ENCODE data around the gene RNF14. TPM values are rescaled to one million over a fixed set of nuclear protein-coding genes. Genes with fewer than 3 reads are reported as not detected.

RNF14 gene
- polyA plus RNA-seq, 1 donor from 2014 or later: 82.1 TPM

GRCh38 chr5:141997358-141997960 is 28.6 kb downstream of the RNF14 start:
- Histone ChIP-seq H3K9me2 (ENCODE audit: insufficient read depth, low read length) (no peaks in the 10 kb centered on the region), H3K9me3 (ENCODE audit: low read length) (no peaks in the 10 kb centered on the region), H3K4me3 (ENCODE audit: low read length) (no peak overlapping the region), H3K27me3 (ENCODE audit: insufficient read depth, low read depth, low read length) (no peaks in the 10 kb centered on the region), H3K36me3 (ENCODE audit: insufficient read depth, low read length) (no peaks in the 10 kb centered on the region), H3F3A (ENCODE audit: insufficient read depth, low read length, poor library complexity, severe bottlenecking) (no peaks in the 10 kb centered on the region), H3K4me2 (ENCODE audit: low read length) (no peak overlapping the region), H3K9ac (ENCODE audit: low read length) (no peak overlapping the region), H2AFZ (ENCODE audit: low read depth, low read length) (no peak overlapping the region), H3K79me2 (replicated peaks; ENCODE audit: insufficient read depth, low read length) (no peaks in the 10 kb centered on the region), H3K27ac (ENCODE audit: low read length) (no peak overlapping the region), H4K20me1 (ENCODE audit: insufficient read depth) (no peaks in the 10 kb centered on the region)
- TF ChIP-seq POLR2AphosphoS5 (IDR thresholded peaks at IDR 0.05): no peak
- TF ChIP-seq EP300 (conservative IDR thresholded peaks at IDR 0.05; ENCODE audit: poor library complexity, severe bottlenecking): no peak
- TF ChIP-seq, protein P1, sequence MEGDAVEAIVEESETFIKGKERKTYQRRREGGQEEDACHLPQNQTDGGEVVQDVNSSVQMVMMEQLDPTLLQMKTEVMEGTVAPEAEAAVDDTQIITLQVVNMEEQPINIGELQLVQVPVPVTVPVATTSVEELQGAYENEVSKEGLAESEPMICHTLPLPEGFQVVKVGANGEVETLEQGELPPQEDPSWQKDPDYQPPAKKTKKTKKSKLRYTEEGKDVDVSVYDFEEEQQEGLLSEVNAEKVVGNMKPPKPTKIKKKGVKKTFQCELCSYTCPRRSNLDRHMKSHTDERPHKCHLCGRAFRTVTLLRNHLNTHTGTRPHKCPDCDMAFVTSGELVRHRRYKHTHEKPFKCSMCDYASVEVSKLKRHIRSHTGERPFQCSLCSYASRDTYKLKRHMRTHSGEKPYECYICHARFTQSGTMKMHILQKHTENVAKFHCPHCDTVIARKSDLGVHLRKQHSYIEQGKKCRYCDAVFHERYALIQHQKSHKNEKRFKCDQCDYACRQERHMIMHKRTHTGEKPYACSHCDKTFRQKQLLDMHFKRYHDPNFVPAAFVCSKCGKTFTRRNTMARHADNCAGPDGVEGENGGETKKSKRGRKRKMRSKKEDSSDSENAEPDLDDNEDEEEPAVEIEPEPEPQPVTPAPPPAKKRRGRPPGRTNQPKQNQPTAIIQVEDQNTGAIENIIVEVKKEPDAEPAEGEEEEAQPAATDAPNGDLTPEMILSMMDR (IDR thresholded peaks at IDR 0.05; ENCODE audit: poor library complexity, severe bottlenecking): no peak
- no peak for TF ChIP-seq SMC3 (conservative IDR thresholded peaks at IDR 0.05; ENCODE audit: poor library complexity)
- no peak for TF ChIP-seq MXI1 (conservative IDR thresholded peaks at IDR 0.05; ENCODE audit: poor library complexity, severe bottlenecking)
- no peak for TF ChIP-seq EZH2 (IDR thresholded peaks at IDR 0.05; ENCODE audit: borderline replicate concordance, insufficient read depth, low read length, poor library complexity, severe bottlenecking)
- TF ChIP-seq RAD21 (conservative IDR thresholded peaks at IDR 0.05): no peak
- TF ChIP-seq TAF1 (IDR thresholded peaks at IDR 0.05; ENCODE audit: low read depth): no peak
- TF ChIP-seq, protein P2, sequence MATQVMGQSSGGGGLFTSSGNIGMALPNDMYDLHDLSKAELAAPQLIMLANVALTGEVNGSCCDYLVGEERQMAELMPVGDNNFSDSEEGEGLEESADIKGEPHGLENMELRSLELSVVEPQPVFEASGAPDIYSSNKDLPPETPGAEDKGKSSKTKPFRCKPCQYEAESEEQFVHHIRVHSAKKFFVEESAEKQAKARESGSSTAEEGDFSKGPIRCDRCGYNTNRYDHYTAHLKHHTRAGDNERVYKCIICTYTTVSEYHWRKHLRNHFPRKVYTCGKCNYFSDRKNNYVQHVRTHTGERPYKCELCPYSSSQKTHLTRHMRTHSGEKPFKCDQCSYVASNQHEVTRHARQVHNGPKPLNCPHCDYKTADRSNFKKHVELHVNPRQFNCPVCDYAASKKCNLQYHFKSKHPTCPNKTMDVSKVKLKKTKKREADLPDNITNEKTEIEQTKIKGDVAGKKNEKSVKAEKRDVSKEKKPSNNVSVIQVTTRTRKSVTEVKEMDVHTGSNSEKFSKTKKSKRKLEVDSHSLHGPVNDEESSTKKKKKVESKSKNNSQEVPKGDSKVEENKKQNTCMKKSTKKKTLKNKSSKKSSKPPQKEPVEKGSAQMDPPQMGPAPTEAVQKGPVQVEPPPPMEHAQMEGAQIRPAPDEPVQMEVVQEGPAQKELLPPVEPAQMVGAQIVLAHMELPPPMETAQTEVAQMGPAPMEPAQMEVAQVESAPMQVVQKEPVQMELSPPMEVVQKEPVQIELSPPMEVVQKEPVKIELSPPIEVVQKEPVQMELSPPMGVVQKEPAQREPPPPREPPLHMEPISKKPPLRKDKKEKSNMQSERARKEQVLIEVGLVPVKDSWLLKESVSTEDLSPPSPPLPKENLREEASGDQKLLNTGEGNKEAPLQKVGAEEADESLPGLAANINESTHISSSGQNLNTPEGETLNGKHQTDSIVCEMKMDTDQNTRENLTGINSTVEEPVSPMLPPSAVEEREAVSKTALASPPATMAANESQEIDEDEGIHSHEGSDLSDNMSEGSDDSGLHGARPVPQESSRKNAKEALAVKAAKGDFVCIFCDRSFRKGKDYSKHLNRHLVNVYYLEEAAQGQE (IDR thresholded peaks at IDR 0.05; ENCODE audit: borderline replicate concordance): no peak

- Histone ChIP-seq H3F3A (ENCODE audit: insufficient read depth, low read length, poor library complexity, severe bottlenecking) (no peaks in the 10 kb centered on the region), H2AFZ (ENCODE audit: low read depth, low read length) (no peak overlapping the region), H3K79me2 (replicated peaks; ENCODE audit: insufficient read depth, low read length) (no peaks in the 10 kb centered on the region), H3K36me3 (ENCODE audit: insufficient read depth, low read length) (no peaks in the 10 kb centered on the region), H3K27ac (ENCODE audit: low read length) (no peak overlapping the region), H3K9ac (ENCODE audit: low read length) (no peak overlapping the region), H3K9me2 (ENCODE audit: insufficient read depth, low read length) (no peaks in the 10 kb centered on the region), H4K20me1 (ENCODE audit: insufficient read depth) (no peaks in the 10 kb centered on the region), H3K27me3 (ENCODE audit: insufficient read depth, low read depth, low read length) (no peaks in the 10 kb centered on the region), H3K4me2 (ENCODE audit: low read length) (no peak overlapping the region), H3K9me3 (ENCODE audit: low read length) (no peaks in the 10 kb centered on the region), H3K4me3 (ENCODE audit: low read length) (no peak overlapping the region)
- TF ChIP-seq EP300 (conservative IDR thresholded peaks at IDR 0.05; ENCODE audit: poor library complexity, severe bottlenecking) (no peak), TAF1 (IDR thresholded peaks at IDR 0.05; ENCODE audit: low read depth) (no peak), SMC3 (conservative IDR thresholded peaks at IDR 0.05; ENCODE audit: poor library complexity) (no peak), RAD21 (conservative IDR thresholded peaks at IDR 0.05) (no peak)
- TF ChIP-seq, protein P2 (IDR thresholded peaks at IDR 0.05; ENCODE audit: borderline replicate concordance): no peak
These were observed 31.3 kb downstream of the RNF14 start for GRCh38 chr5:142000173-142000572.

All from neural cell (in vitro differentiated cells).